HG03064 (cell line): ENCODE results near the gene PLXND1.

Experiments used
- ATAC-seq: cut with Tn5 transposase; IDR thresholded peaks from one replicate; pipeline ENCODE4 v1.9.1; 2021; ENCODE audit warnings: low read depth; ENCODE audit not compliant: unreplicated experiment

PLXND1 gene

DNA sequence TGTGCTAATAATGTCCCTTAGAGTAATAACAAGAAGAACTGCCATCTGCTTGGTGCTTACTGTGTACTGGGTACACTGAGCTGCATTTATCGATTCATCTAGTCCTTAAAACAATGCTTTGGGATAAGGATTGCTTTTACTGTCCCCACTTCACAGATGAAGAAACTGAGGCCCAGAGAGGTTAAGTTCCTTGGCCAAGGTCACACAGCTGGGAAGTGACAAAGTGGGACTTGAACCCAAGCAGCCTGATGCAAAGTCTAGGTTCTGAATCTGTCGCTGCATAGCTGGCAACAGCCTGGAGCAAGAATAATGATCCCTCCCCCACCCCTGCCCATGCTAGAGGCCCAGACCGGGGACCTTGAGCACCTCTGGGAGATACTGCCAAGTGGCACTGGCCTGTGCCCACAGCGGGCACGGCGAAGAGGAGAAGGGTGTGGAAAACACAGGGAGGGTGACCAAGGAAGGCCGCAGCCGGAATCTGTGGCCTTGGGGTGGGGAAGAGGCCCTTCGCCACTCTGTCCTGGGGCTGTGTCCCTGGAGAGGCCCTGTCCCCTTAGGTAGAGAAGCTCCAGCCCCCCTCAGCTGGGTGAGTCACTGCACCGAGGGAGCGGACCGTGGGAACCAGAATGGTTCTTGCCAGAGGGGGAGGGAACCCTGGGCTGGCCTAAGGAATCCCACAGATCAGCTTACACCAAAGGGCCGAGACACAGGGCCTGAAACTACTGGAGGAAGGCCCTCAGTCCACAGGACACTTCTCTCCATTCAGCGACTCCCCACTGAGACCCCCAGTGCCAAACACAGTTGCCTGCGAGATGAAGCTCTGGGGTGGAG is 3.5 kb downstream of the PLXND1 start:
- ATAC-seq: no peak

DNA sequence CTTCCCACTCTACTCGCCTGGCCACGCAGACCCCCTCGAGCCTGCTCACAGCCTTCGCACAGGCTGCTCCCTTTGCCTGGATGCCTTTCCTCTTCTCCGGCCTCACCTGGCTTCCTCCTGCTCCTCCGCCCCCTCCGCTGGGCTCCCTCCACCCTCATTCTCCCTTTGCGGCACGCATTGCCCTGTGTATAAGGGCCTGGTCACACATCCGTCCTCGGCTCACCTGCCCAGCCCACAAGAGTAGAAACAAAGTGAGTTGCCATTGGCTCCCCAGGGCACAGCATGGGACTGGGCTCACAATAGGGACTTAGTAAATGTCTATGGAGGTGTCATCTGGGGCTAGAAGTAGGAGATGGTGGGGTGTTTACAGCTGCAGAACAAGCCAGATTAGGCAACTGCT is 4.2 kb downstream of the PLXND1 start:
- ATAC-seq: no peak

DNA sequence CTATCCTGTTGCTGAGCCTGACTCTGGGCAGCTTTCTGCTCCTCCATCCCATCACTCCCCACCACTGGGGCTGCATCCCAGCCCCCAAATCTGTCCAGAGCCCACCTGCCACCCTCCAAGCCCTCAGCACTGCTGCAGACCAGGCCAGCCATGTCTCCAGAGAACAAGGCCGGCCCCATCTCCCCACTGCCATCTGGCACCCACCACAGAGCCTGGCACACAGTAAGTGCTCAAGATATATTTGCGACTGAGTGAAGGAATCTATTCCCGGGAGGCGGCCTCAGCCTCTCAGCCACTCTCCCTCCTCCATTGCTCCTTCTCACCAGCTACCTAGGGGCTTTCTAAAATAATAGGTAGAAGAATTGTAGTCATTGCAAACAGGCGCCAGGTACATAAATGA is 4.8 kb downstream of the PLXND1 start:
- ATAC-seq: no peak

DNA sequence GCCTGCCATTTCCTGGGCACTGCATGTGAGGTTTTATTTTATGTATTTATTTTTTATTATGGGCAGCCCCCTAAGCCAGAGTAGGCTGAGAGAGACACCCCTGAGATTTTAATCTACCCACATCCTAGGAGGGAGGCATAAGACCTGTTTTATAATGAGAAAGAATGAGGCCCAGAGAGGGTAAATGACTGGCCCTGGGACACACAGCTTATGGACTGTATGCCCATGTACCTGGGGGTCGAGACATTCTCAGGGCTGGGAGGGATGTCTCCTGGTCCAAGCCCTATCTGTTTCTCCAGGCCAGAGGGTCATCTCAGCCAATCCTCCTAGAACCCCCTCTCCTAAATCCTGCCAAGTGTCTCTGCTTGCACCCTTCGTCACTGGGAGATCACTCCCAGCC is 6.1 kb downstream of the PLXND1 start:
- no peak for ATAC-seq

DNA sequence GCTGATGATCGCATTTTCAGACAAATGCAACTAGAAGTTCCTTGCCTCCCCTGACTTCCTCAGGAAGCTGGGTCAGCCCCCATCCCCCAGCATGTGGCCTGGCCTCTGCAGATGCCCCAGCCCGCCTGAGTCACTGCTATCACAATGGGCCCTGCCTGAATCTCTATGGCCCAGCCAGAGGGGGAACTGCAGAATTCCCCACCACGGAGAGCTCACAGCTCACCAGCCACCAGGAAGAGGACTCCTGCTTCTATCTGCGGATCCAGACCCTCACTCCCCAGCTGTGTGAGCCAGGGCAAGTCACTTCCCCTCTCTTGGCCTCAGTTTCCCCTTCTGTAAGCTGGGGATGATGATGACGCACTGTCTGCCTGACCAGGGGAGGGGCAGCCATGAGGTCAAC is 6.9 kb downstream of the PLXND1 start:
- no peak for ATAC-seq

DNA sequence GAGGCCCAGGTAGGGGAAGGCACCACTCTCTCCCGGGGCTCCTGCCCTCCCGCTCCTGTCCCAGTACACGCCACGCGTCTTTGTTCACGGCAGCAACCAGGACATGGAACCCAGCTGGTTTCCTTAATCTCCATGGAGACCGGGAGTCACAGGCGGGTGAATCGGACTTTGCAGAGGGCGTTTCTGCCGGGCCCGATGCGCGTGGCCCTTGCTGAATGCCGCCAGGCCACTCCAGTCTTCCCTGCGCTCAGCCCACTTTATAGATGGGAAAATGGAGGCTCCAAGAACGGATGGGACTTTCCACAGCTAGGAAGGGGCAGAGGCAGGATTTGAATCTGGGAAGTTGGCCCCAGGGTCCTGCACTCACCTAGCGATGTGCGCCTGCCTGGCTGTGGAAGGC is 7.4 kb downstream of the PLXND1 start:
- ATAC-seq: no peak

DNA sequence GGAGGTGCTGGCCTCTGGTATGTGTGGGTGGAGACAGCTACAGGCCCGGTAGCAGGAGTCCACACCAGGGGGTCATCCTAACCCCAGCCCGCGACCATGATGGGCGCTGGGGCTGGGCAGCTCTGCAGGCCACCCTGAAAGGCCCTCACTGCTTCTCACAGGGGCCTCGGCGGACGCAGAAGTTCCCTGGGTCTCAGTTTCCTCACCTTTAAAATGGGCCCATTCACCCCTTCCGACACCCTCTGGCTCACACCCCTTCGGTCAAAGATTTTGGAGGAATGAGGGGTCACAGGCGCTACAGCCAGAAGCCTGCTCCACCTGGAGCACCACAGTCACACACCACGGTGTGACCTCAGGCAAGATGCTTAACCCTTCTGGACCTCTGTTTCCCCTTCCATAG is 8.0 kb downstream of the PLXND1 start:
- no peak for ATAC-seq

DNA sequence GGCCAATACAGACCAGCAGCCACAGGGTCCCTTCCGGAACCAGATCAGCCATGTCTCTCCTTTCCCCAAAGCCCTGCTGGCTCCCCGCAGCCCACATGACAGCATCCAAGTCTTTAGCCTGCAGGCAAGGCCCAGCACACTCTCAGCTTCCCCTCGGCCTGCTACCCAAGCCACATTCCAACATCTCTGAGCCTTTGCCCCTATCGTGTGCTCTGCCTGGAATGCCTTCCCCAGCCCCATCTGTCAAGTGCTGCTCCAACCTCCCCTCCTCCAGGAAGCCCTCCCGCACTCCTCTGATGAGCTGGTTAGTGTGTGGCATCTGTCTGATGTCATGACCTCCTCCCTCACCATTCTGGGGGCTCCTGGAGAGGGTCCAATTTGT is 8.5 kb downstream of the PLXND1 start:
- ATAC-seq: no peak

DNA sequence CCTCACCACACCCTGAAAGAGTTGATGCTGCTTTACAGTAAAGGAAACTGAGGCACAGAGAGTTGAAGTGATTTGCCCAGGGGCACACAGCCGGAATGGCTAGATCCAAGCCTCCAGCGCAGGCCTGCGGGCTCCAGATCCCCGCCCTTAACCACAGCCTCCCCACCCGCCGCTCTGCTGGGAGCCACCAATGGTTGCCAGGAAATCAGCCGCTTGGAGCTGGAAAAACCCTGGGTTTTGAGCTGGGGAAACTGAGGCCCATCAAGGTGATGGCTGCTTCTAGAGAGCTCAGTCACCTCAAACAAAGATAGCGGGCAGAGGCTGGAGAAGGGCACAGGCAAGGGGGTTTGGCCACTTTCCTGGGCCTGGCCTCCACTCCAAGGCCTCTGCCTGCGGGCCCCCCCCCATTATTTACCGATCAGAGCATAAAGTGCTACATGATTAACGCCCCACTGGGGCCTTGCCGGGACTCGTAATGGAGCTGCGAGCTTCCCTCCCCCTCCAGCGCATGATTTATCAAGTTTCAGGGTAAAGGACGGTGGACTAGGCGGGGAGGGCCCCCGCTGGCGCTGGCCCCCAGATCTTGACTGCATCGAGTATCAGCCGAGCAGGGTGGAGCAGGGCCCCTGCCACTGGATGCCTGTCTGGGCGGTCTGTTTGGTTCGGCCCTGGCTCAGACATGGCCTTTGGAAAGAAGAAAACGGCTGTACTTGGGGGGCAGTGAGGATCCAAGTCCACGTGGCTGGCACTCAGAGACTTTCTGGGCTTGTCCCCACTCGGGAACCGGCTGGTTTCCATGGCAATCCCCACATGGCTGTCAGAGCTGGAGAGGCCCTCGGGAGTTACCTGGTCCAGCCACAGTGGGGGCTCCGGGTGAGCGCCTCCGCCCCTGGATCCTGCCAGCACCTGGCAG is 9.1 kb downstream of the PLXND1 start:
- ATAC-seq: no peak

DNA sequence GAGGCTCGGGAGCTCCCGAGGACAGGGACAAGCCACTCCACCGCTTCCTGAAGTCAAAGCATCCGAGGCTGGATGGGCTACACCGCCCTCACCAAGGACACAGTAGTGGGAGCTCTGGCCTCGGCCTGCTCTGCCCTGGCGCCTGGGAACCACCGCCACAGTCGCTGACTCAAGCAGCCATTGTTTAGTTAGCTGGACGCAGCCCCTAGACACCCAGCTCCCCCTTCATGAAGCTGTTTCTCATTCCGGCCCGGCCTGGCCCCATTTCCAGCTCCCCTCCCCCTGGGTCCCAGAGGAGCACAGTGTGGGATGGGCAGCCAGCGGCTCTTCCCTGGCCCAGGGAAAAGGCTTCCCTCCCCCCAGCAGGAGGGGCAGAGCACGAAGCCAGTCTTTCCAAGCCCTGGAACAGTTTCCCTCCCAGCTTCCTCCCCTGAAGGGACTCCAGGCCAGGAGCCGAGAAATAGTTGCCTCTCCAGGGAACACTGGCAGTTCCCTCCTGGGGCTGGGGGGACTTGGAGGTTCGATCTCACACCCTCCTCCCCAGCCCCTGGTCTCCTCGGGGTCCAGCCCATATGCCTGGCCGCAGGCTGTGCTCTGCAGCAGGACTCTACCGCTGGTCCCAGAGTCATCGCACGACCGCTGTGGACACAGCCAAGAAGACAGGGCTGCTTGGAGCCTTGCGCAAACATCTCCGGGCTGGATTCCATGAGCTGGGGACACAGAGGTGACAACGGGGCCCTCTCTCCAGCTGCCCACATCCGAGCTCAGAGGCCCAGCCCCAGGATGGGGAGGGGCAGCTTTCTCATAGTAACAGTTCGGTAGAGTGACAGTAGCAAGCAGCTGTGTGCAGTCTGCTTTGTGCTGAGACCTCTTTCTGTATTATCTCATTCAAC is 10.0 kb downstream of the PLXND1 start:
- no peak for ATAC-seq

DNA sequence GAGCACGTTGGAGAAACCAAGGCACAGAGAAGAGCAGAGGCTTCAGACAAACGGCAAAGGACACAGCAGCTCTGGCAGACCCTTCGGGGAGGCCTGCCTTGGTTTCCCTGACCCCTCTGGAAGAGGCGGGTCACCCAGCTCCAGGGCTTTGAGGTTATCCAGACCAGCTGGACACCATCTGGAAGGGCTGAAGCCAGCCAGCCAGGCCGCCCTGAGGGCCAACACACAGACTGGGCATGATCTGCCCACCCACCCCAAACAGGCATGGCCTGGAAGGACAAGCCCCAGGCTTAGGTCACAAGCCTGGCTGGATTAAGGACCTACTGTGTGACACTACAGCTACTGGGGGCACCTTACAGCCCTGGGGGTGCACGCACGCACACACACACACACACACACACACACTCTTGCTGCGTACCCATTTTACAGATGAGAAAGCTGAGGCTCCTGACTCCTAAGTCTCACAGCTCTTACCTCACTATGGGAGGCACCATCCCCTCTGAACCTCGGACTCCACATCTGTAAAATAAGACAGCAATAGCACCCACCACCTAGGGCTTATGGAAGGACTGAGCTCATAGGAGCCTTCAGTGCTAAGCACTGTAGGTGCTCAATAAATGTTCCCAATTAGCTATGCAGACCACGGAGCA is 10.8 kb downstream of the PLXND1 start:
- no peak for ATAC-seq

DNA sequence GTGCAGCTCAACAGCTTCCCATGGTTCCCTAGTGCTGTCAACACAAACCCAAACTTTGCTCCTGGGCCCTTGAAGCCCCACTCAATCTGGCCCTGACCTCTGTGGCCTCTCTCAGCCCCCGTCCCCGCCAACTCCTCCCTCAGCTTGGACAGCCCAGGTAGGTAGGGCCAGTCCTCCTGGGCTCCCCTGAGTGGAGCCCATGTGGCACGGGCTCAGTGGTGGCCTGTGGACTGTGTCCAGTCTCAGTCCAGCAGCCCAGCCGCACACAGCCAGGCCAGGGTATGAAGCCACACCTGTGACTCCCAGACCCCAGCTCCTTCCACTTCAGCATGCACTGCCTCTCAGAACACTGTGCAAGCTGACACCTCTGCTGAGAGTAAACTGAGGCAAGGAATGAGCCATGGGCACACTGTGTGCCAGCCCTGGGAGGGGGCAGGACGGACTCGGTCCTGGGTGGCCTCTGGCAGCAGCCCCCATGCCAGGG is 11.5 kb downstream of the PLXND1 start:
- no peak for ATAC-seq

DNA sequence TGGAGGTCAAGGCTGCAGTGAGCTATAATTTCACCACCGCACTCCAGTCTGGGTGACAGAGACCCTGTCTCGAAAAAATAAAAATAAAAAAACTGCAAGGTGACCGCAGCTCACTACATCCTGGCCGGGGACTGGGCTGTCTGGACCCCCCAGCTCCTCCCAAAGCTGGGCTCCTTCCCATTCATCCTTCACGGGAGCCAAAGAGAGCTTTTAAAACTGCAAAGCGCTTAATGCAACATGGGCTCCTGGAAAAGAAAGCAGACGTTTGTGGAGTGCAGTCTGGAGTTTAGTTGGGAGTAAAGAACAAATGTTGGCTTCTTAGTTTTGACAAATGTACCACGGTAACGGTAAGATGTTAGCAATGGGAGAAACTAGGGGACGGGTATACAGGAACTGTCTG is 12.1 kb downstream of the PLXND1 start:
- no peak for ATAC-seq

DNA sequence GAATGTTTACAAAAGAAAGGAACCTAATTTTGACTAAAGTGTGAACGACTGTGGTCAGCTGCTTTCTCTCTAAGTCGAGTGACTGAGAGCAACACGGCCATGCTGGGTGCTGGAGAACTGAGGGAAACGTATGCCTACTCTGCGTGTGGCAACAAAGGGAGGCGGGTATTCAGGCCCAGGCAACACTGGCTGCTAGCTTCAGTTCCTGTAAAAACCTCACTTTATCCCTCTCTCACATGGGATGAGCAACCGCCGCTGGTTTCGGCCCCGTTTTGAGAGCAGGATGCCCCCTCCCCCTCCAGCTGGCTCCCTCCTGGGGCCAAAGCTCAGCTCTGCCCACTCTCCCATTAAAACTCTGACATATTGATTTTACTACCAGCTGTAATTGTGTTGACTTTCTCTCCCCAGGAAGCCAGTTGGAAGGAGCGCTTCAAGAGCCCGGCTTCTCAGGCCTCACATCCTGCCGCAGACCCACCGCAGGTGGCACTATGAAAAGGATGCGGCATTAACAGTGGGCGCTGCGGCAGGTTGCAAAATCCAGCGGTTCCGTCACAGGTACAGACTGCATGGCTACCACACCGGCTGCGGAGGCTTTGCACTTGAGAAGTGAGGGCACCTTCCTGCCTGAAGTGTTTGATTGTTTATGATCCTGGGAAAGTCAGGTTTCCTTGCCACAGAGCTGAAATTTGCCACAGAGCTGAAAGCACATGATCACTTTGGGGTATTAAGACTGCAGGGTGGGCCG is 12.7 kb downstream of the PLXND1 start:
- no peak for ATAC-seq

DNA sequence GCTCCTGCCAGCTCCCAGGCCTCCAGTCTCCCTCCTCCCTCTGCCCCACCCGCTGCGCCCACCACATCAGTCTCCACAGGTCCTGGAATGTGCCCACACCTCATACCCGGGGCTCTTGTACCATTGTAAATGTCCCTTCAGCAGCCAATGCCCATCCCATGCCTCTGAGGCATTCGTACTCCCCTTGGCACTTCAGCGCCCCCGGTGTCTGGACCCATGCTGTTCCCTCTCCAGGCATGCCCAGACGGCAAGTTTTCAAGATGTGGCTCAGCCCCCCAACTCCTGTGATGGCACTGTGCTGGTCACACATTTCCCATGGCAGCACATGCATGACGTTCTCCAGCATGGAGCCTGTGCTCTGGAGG is 13.3 kb downstream of the PLXND1 start:
- ATAC-seq: no peak

DNA sequence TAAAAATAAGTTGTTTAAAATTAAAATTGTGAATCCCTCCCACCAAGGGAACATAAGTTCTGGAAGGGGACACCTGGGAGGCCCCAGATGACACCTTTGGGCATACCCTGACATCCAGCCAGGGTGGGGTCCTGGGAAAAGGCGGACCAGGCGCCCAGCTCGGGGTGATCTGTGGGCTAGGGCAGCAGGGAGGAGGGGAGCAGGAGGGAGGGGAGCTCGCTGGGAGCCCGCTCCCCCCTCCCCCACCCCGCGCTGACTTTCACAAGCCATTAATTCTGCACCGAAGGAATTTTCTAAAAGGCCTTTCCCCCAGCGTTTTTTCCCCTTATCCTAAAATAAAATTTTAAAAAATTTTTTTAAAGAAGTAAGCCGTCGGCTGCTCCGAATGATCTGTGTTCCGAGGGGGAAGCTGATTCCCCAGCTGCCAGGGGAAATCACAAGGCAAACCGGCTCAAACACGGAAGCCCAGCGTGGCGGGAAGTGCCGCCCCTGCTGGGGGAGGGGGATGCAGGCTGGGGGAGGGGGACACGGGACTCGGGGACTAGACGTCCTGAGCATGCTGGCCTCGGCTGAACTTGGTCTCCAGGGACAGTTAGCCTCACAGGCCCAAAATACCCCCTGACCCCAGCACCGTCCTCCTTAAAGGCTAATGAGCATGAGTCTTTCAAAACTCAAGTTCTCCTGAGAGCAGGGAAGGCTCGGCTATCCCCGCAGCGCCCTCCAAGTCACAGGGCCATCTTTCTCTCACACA is 13.9 kb downstream of the PLXND1 start:
- no peak for ATAC-seq

DNA sequence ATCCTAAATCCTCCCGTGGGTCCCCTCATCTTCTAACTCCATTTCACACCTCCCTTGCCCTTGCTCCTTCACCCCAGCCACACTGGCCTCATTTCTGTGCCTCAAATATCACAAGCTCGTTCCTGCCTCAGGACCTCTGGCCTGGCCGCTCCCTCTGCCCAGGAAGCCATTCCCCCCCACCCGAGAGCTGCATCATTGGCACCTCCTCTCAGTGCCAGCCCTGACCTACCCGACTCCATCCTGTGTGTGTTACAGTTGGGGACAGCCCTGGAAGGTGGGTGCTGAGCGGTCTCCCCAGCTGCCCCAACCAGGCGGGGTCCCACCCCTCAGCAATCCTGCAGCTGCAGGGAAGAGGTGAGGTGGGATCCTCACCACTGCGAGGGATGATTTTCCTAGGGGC is 14.5 kb downstream of the PLXND1 start:
- ATAC-seq: no peak

DNA sequence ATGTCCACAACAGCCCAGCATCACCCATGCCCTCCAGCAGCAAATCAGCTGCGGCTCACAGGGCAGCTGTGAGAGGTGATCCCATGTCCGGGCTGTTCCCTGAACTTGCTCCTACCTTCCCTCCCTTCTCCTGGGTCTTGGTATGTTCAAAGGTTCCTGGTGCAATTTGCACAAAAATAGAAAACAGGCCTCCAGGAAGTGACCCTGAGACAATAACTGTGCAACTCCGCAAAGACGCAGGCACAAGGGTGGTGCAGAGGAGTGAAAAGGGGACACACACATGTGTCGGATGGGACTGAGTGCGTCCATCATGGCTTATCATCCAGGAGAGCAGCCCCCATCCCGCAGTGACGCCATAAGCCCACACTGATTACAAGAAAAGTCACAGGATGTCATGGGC is 16.3 kb downstream of the PLXND1 start:
- no peak for ATAC-seq
